ENCODE measurements around the gene APBA2.

The APBA2 gene

GRCh38 chr15:29111705-29112281, 226.0 kb downstream of the APBA2 start:
- DNase-seq (ENCODE audit: extremely low spot score): no peak
- ChIA-PET CTCF (interaction anchor here (2.8 kb wide), 1 partner anchor 10 kb away, joined by 15 read pairs; no protein-coding TSS in a partner anchor), POLR2A (no interaction called here)
- TF ChIP-seq CTCF (IDR thresholded peaks at IDR 0.05; ENCODE audit: control extremely low read depth, extremely low read depth, low read depth, missing control alignments): no peak

DNA sequence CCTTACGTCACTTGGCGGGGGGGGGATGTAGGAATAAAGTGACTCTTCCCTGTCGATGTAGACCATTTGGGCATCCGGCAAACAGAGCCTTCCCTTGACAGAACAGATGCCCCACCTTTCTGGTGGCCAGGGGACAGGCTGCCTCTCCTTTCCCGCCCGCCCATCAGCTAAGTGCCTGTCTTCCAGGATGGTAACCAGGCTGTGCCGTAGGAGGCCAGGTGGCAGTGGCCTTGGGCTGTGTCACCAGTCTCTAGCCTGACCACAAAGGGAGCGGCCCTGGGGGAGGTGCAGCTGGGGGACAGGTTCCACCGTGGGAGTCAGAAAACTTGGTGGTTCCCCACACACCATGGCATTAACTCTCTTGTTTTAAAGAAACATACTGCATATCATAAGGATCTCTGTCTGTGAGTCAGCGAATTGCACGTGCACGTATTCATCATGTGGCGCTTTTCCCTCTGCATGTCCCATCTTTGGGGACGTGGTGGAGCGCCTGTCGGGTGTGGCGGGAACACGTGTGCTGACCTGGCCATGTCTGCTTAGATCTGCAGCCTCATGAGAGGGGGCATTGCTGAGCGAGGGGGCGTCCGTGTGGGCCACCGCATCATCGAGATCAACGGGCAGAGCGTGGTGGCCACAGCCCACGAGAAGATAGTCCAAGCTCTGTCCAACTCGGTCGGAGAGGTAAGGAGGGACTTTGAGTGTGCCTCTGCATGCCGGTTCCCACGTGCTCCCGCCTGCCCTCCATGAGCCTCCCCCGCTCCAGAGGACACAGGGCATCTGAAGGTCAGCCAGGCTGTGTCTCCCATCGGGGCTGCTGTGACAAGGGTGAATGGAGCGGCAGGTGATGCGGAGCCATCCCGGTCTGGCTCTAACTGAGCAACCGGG, 227.8 kb downstream of the APBA2 start:
- no peak for TF ChIP-seq CTCF (IDR thresholded peaks at IDR 0.05; ENCODE audit: control extremely low read depth, extremely low read depth, low read depth, missing control alignments)
- ChIA-PET CTCF (interaction anchor here (1.3 to 2.1 kb wide), 2 partner anchors 10 to 13 kb away, joined by 3 to 5 read pairs; no protein-coding TSS in a partner anchor), POLR2A (no interaction called here)
- DNase-seq (ENCODE audit: extremely low spot score): no peak

- no peak for TF ChIP-seq CTCF (IDR thresholded peaks at IDR 0.05; ENCODE audit: control extremely low read depth, extremely low read depth, low read depth, missing control alignments)
- CTCF ChIA-PET: interaction anchor here (1.3 to 2.1 kb wide), 2 partner anchors 11 to 14 kb away, joined by 3 to 5 read pairs; no protein-coding TSS in a partner anchor
- POLR2A ChIA-PET: no interaction called here
- no peak for DNase-seq (ENCODE audit: extremely low spot score)
Measured at GRCh38 chr15:29114221-29115092, 228.7 kb downstream of the APBA2 start.

GRCh38 chr15:29115093-29115991, 229.6 kb downstream of the APBA2 start:
- ChIA-PET POLR2A (no interaction called here), CTCF (interaction anchor here (1.7 to 2.1 kb wide), 2 partner anchors 11 to 12 kb away, joined by 5 to 8 read pairs; no protein-coding TSS in a partner anchor)
- DNase-seq (ENCODE audit: extremely low spot score): no peak
- TF ChIP-seq CTCF (IDR thresholded peaks at IDR 0.05; ENCODE audit: control extremely low read depth, extremely low read depth, low read depth, missing control alignments): no peak

GRCh38 chr15:29116970-29117700, 231.4 kb downstream of the APBA2 start:
- TF ChIP-seq CTCF (IDR thresholded peaks at IDR 0.05; ENCODE audit: control extremely low read depth, extremely low read depth, low read depth, missing control alignments): no peak
- POLR2A ChIA-PET: no interaction called here
- DNase-seq (ENCODE audit: extremely low spot score): no peak
- CTCF ChIA-PET: interaction anchor here (1.2 to 1.7 kb wide), 2 partner anchors 13 kb away, joined by 4 to 8 read pairs; no protein-coding TSS in a partner anchor
